ENCODE measurements around the gene TSPAN15. TPM values are rescaled to one million over a fixed set of nuclear protein-coding genes. Genes with fewer than 3 reads are reported as not detected.
A peak's percentile ranks its signal among the peaks of the same experiment; 100 is the strongest.

TSPAN15 gene
- total RNA-seq (ENCODE audit: insufficient read depth, low replicate concordance) = 48.9 TPM

DNA sequence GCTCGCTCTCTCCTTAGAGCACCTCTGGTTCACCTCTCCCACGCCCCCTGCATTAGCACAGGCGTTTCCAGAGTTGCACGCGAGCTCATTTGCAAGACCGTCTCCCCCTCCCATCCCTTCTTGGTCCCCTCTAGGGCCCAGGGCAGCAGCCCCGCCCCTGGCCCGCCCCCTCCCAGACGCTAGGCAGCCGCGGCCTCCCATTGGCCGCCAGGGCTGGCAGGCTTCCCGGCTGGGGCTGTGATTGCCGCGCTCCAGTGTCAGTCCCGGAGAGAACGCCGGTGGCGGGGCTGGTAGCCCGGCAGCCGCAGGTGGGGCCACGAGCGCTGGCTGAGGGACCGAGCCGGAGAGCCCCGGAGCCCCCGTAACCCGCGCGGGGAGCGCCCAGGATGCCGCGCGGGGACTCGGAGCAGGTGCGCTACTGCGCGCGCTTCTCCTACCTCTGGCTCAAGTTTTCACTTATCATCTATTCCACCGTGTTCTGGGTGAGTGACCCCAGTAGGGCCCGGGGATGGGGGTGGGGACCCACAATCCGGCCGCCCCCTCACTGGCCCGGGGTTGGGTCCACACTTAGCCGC, at the start of gene TSPAN15:
Gene TSPAN15 (plus strand): TSS at position 257 of the 575 bp plus-strand sequence. CDS start 130 bp downstream, at position 387.
- peak; percentile 91 for DNase-seq (ENCODE audit: low spot score)

DNA sequence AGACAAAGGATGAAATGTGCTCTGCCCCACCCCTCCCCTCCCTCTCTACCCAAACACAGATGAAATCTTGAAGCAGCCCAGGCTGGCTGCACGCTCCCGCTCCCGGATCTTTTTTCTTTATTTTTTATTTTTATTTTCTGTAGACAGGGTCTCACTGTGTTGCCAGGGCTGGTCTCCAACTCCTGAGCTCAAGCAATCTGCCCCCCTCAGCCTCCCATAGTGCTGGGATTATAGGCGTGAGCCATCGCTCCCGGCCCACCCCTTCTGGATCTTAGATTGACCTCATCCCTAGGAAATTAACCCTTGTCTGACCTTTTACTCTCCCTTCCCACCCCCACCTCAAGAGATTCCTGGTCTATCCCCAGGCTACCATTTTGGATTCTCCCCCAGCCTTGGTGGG, 48.9 kb upstream of the TSPAN15 start:
- peak; percentile 59 for DNase-seq (ENCODE audit: low spot score)

DNA sequence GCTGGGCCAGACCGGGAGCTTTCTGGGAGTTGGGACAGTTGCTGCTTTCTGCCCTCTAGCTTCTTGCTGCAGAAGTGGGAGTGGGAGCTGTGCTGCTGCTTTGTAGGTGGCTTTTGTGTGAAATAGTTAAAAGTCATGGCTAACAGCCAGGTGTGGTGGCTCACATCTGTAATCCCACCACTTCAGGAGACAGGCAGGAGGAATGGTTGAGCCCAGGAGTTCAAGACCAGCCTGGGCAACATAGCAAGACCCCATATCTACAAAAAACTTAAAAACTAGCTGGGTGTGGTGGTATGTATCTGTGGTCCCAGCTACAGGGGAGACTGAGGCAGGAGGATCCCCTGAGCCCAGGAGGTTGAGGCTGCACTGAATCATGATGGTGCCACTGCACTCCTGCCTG, 48.2 kb upstream of the TSPAN15 start:
- no peak for DNase-seq (ENCODE audit: low spot score)

DNA sequence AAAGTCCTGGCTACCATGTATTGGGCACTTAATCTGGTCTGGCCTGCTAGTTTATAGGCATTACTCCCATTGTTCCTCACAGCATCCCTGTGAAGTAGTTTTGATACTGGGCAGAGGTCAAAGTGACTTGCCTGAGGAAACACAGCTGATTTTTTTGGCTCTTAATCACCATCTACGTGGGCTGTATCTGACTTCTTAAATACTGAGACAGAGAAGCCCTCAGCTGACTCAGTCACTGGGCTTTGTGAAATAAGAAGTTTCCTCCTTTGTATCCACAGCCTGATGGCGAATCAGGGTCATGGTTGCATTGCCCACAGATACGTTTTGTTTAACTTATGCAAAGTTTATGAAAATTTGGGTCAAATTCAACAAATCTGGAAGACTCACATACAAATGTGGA, 47.7 kb upstream of the TSPAN15 start:
- peak; percentile 80 for DNase-seq (ENCODE audit: low spot score)

DNA sequence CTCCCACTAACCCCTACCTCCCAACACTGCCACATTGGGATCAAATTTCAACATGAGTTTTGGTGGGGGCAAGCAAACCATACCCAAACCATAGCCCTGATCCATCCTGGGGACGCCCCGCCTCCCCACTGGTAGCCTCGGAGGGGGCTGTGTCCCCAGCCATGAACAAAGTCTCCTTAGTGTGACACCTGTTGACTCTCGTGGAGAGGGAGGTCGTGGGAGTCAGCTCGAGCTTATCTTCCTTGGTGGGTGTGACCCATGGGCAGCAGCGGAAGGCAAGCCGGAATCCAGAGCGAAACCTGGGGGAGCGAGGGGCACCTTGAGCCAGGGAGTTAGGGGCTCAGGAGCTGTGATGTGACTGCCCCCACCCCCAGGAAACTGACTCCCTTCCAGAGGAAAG, 46.5 kb upstream of the TSPAN15 start:
- no peak for DNase-seq (ENCODE audit: low spot score)

DNA sequence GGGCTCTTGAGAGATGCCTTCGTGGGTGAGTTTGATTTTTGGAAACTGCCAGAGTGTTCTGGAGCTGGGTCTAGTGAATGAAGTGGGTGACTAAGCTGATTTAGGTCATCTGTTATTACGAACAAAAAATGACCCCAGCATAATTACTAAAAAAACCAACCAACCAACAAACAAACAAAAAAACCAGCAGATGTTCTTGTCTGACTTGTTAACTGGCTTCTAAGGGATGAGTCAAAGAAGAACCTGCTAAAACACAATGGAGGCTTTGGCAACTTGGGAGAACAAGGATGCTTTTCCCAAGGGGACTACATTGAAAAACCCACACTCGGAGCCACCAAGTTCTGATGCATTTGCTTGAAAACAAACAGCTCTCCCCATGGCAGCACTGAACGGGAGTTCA, 46.0 kb upstream of the TSPAN15 start:
- no peak for DNase-seq (ENCODE audit: low spot score)

DNA sequence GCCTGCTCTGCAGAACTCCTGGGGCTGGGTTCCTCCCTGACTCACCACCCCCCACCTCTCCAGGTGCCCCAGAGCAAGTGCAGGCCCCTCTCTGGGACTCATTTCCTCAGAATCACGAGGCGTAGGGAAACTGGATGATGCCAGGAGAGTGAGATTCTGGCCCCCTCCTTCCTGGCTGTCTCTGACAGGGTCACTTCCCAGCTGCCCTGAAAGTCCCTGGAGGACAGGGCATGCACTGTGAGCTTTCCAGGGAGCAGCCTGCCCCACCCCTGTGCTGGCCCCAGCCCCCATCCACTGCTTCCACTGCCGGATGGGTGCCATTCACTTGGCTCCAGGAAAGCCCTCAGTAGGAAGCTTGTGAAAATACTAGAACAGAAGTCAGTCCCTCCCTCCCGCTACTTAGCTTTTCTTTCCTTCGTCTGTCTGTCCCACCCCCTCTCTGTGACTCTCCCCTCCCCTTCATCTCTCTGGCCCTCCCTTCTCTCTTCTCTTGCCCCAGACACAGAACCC, 44.9 kb upstream of the TSPAN15 start:
- DNase-seq (ENCODE audit: low spot score) = peak; percentile 83

DNA sequence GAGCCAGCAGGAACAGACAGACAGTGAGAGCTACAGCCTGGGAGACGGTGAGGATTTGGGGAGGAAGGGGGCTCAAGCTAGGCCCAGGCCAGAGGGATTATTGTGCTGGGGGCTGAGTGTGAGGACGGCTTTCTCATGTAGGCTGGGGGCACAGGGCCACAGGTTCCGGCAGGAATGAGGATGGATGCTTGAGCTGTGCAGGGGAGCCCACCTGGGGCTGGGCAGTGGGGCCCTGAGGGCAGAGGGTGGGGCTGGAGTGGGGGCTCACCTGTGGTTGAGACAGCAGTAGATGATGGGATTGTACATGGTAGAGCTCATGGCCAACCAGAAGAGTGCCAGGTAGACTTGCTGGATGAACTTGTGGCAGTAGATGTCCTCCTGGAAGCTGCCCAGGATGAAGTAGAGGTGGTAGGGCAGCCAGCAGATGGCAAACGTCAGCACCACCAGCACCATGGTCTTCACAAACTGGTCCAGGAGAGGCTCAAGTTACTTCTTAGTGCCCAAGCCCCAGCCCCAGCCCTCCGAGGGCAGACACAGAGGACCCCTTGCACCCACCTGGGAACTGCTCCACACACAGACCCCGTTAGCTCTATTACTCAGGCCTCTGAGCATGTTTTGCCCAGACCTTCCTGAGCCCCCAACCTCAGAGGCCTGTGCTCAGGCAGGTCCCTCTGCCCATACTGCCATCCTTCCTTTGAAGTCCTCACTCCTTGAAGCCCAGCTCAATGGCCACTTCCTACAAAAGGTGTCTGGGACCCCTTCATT, 44.3 kb upstream of the TSPAN15 start:
- no peak for DNase-seq (ENCODE audit: low spot score)

DNA sequence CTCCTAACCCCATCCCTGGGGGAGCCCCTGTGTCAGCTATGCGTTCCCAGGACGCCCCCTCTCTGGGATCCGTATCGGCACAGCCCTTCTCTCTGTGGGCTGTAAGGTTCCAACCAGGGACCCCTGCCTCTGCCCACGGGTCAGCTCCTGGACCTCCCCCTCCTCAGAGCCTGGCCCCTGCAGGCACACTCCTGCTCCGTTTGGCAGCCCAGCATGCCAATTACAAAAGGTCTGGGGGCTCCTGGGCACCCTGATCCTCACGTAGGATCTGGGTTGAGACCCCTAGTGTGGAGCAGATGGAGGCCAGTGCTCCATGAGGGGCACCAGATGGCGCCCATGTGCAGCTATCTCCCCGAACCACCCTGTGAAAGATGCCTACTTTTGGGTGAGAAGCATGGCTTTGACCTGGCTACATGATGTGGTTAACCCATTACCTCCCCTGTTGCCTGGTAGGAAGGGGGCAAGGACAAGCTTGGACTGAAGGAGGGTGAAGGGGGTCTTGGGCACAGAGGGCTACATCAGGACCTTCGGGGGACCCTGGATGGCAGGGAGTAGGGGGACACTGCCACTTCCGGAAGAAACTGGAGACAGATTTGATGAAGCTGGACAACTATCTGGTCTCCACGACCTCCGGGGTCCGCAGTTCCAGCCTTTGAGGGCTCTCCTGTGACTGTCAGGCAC, 43.5 kb upstream of the TSPAN15 start:
- no peak for DNase-seq (ENCODE audit: low spot score)

DNA sequence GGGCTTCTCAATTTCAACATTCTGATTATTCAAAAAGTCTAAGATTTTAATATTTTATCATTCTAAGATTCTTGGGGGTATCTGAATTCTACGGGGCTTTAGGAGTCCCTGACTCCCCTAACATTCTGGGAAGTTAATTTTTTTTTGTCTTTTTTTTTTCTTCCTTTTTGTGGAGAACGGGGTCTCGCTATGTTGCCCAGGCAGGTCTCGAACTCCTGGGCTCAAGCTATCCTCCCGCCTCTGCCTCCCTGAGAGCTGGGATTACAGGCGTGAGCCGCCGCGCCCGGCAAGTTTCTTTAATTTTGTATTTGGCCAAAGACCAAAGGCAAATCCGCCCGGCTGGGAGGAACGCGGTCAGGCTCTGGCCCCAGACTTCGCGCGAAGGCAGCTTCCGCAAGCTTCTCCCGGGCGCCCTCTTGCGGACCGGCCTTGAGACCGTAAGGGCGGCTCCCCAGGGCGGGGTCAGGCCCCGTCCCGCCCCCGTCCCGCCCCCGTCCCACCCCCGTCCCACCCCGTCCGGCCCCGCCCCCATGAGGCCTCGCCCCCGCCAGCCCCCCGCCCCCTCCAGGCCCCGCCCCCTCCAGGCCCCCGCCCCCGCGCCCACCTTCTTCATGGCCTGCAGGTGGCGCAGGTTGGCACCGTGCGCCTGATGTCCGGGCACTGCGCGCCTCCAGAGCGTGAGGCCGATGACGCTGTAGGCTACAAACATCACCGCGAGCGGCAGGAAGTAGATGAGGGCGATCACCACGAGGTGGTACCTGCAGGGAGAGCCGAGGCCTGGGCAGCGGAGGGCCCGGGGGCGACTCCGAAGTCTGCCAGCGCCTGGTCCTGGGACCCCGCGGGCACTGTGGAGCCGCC, 42.7 kb upstream of the TSPAN15 start:
- DNase-seq (ENCODE audit: low spot score) = peak; percentile 97

DNA sequence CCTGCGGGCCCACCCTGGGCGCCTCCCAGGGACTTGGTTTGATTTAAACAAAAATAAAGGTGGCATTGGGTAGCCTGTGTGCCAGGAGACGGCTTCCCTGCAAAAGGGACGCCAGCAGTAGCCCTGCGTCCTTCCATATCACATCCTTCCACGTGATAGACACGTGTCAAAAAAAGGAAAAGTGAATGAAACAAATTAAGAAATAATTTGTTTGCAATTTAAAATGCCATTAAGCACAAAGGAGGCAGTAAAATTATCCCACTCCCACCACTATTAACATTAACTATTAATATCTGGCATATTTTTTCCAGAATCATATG, 42.1 kb upstream of the TSPAN15 start:
- no peak for DNase-seq (ENCODE audit: low spot score)

DNA sequence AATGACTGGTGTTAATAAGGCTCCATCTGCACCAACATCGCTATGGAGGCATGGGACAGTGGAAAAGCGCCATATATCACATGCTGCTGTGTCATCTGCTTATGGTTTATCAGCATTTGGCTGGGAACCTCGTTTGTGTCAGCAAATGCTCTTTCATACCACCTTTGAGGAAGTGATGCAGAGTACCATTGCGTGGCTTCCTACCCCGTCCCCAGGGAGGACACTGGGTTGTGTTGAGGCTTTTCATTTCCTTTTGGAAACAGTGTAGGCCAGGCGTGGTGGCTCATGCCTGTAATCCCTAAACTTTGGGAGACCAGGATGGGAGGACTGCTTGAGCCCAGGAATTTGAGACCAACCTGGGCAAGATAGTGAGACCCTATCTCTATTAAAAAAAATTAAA, 41.3 kb upstream of the TSPAN15 start:
- no peak for DNase-seq (ENCODE audit: low spot score)

DNA sequence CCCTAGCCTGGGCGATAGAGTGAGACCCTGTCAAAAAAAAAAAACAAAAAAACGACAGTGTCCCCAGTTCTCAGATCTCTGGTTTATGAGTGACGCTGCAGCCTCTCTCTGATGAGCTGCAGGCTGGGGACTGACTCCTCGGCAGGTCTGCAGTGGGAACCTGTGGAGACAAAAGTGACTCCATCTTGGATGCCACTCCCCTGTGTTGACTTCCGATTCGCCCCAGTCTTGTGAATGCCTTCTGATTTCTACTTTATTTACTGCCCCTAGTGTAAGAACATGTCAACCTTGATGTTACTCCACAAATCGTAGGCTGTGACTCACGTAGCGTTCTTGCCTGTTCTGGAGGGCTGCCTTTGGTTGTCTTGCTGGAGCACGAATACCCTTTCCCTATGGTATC, 40.8 kb upstream of the TSPAN15 start:
- DNase-seq (ENCODE audit: low spot score) = no peak

DNA sequence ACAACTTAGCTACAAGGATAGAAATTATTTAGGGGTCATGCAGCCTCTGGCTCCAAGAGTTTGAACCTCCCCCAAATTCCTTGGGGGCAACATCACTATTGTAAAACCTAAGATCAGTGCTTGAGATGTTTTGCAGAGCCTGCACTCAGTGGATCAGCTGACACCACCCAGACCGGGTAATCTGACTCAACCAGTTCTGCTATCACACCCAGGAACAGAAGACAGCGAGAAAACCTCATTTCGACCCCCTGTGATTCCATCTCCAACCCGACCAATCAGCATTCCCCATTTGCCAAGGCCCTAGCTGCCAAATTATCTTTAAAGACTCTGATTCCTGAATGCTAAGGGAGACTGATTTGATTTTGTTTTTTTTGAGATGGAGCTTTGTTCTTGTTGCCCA, 39.8 kb upstream of the TSPAN15 start:
- DNase-seq (ENCODE audit: low spot score) = peak; percentile 92

DNA sequence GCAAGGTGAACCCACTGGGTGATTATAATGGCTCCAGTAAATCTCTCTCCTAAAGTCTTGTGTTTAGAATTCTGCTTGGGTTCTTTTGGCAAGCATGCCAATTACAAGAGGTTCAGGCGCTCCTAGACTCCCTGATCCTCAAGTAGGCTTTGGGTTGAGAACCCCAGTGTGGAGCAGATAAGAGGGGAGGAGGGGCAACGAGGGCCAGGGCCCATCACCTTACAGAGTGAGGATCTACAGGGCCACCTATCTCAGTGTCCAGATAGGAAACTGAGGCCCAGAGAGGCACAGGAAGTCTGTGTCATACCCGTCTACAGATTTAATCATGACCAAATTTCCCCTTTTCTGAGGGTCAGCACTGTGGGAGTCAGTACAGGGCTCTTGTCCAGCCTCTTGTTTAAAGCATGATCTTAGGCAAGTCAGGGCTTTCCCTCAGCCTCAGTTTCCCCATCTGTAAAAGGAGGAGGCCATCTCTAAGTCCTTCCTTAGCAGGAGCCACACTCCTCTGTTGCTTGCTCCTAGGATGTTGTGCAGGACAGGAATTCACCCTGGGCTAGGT, 39.0 kb upstream of the TSPAN15 start:
- no peak for DNase-seq (ENCODE audit: low spot score)

DNA sequence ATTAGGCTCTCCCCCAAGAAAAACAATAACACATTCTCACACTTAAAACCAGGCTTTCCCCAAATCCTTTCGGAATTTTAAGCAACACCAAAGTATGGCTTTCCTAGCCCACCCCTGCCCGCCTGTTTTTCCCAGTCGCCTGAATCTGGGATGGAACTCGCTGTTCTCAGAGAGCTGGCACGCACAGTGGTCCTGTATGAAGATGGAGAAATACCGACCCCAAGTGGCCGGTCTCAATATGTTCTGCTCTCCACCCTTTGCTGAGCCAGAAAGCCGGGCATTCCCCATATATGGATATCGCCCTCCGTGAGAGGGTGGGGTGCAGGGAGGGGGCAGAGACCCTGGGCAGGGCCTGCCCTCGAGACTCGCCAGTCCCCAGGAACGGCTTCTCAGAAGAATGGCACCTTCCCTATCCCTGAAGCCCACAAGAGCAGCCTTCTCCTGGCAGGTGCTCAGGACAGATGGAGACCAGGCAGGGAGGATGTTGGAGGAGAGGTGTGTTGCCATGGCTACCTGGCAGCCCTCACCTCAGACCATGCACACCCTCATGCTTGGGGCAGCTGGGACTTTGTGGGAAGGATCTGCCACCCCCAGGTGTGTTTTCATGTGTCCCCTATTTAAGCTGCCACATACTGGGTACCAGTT, 37.9 kb upstream of the TSPAN15 start:
- DNase-seq (ENCODE audit: low spot score) = peak; percentile 84

DNA sequence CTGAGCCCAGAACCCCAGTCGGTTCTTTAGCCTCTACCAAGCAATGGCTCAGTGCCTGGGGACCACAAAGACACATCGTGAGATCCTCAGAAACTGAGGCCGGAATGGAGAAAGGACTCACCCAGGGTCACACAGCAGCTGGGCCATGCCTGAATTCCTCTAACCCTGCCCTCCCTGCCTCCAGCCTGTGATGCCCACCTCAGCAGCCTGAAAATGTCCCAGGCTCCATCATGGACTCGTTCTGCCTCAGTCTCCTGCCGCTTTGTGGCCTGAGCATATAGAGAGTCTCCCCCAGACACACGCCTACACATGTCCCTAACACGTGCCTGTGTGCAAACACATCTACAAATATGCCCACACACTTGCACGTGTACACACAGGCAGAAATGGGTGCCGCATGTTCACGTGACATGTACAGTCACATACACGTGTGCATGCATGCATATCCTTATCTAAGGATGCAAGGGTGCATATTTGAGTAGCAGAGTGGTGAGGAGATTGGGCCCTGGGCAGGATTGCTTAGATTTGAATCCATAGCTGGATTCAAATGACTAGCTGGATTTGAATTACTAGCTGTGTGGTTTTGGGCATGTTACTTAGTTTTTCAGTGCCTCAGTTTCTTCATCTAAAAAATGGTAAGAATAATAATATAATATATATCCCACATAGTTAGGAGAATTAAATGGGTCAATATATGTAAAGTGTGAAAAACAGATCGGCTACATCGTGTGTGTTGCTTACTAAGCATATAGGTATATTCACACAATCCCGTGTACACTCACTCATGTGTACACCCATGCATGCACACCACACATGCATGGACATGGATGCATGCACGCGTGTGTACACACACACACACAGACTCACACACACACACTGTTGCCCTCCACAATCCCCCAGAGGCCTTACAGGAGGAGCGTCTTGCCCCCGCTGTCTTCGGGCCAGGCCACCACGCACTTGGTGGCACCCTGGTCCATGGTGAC, 36.9 kb upstream of the TSPAN15 start:
- DNase-seq (ENCODE audit: low spot score) = no peak

DNA sequence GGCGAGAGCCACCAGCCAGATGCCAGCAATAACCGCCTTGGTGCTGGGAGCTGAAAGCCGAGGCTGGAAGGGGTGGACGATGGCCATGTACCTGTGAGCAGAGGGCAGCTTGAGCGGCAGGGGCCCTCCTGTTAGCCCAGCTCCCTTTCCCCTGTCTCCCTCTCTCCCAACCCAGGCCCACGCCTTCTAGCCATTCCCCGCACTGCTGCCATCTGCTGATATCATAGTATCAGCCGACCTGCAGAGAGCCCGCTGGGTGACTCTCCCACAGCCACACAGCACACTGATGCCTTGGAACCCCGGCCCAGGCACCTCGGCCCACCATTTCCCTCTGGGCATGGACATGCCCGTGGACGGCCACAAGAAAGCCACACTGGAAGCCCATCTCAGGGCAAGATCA, 36.2 kb upstream of the TSPAN15 start:
- no peak for DNase-seq (ENCODE audit: low spot score)

DNA sequence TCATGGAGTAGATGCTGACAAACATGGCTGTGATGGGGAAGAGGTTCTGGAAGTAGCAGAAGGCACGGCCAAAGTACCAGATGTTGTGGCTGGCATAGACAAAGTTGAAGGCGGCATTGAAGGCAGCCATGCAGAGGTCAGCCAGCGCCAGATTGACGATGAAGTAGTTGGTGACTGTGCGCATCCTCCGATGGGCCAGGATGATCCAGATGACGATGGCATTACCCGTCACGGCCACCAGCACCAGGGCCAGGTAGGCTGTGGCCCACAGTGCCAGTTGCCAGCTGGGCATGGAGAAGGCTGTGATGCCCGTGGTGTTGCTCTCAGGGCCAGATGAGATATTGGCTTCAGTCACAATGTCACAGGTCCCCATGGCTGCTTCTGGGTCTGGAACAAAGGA, 35.3 kb upstream of the TSPAN15 start:
- DNase-seq (ENCODE audit: low spot score) = no peak

DNA sequence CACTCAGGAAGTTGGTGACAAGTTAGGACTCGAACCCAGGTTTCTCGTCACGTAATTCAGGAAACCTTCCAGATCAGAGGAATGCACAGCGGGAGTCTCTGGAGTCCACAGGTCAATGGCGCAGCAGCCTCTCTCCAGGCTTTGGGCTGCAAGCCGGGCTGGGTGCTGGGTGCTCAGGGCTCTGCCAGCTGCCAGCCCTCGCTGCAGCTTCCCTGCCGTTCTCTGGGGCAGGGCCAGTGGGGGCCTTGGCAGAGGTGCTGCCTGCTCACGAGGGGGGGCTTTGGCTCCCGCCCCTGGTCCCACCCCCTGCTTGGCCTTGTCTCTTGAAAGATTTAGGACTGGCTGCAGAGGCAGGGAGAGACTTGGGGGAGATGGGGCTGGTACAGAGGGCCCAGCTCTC, 34.6 kb upstream of the TSPAN15 start, which contains the start of gene TACR2:
Gene TACR2 (minus strand): TSS at position 224 of the 400 bp plus-strand sequence. CDS start 595 bp downstream, outside the sequence.
- no peak for DNase-seq (ENCODE audit: low spot score)
